D721Med (cell line): ENCODE data around the gene HSPBP1.
A peak's percentile ranks its signal among the peaks of the same experiment; 100 is the strongest.
"Not testable (repeated sequence)": the region's sequence is repeated elsewhere in the genome, so short reads cannot be mapped to it uniquely, and the experiment has no call there.

Experiments
- DNase-seq: peaks from one replicate; pipeline ENCODE4 v3.0.0; 2011; ENCODE audit warnings: low spot score; ENCODE audit not compliant: insufficient read length
- FAIRE-seq: peaks from 2 replicates; lab custom pipeline; 2011; peaks lifted over from hg19 to GRCh38; lab: Jason Lieb, UNC
- TF ChIP-seq, protein P1 (sequence below): IDR thresholded peaks from 2 replicates; pipeline ENCODE4 v1.5.1; 2012; ENCODE audit warnings: mild to moderate bottlenecking, control low read depth; ENCODE audit not compliant: insufficient read depth; ENCODE audit errors: missing control alignments

HSPBP1 gene, protein sequence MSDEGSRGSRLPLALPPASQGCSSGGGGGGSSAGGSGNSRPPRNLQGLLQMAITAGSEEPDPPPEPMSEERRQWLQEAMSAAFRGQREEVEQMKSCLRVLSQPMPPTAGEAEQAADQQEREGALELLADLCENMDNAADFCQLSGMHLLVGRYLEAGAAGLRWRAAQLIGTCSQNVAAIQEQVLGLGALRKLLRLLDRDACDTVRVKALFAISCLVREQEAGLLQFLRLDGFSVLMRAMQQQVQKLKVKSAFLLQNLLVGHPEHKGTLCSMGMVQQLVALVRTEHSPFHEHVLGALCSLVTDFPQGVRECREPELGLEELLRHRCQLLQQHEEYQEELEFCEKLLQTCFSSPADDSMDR

DNA sequence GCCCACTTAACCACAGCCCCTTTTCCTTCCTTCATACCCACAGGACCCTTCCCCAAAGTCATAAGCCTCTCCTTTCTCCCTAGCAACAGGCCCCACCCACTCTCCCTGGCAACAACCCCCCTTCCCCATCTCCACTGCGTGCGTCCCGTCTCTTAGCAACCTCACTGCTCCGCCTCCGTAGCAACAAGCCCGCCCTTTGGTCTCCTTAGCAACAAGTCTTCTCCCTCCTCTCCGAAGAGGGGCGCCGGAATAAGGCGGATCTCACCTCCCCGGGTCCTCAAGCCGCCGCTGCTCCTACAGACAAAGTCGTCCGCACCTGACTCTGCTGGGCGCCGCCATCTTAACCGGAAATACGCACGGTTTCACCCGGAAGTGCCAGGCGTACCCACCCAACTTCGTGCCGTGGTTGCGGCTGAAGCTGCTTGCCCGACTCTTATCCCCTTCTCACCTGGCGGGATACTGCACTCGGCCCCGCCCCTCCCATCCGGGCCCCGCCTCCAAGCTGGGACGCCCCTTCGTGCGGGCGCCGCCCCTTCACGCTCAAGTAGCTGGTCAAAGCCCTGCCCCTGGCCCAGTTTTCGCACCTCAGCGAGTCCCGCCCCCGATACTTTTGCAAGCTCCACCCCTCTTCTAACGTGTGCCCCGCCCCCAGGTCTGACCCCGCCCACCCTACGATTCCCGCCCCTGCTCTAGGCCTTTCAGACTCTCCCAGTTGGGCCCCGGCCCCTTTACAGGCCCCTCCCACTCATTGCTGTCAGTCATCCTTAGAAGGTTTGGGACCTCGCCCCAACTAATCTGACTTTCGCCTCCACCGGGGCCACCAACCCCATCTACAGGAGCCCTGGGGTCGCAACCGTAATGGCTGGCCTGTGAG, at the start of gene HSPBP1:
HSPBP1 (minus strand) TSS at position 341 of the 874 bp plus-strand sequence. CDS start 502 bp downstream, outside the sequence.
- FAIRE-seq = no peak
- TF ChIP-seq, protein P1, sequence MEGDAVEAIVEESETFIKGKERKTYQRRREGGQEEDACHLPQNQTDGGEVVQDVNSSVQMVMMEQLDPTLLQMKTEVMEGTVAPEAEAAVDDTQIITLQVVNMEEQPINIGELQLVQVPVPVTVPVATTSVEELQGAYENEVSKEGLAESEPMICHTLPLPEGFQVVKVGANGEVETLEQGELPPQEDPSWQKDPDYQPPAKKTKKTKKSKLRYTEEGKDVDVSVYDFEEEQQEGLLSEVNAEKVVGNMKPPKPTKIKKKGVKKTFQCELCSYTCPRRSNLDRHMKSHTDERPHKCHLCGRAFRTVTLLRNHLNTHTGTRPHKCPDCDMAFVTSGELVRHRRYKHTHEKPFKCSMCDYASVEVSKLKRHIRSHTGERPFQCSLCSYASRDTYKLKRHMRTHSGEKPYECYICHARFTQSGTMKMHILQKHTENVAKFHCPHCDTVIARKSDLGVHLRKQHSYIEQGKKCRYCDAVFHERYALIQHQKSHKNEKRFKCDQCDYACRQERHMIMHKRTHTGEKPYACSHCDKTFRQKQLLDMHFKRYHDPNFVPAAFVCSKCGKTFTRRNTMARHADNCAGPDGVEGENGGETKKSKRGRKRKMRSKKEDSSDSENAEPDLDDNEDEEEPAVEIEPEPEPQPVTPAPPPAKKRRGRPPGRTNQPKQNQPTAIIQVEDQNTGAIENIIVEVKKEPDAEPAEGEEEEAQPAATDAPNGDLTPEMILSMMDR = no peak
- peak; percentile 70 for DNase-seq

DNA sequence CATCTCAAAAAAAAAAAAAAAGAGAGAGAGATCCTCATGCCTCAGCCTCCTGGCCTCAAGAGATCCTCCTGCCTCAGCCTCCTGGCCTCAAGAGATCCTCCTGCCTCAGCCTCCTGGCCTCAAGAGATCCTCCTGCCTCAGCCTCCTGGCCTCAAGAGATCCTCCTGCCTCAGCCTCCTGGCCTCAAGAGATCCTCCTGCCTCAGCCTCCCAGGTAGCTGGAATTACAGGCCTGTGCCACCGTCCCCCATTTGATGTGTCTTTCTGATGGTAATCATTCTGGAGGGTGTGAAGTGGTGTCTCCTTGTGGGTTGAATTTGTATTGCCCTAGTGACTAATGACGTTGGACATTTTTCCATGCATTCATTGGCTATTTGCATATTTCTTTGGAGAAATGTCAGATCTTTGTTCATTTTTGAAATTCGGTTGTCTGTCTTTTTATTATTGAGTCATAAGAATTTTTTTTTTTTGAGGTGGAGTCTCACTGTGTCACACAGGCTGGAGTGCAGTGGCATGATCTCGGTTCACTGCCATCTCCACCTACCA, 48.9 kb upstream of the HSPBP1 start:
- not testable (repeated sequence) for DNase-seq, FAIRE-seq

DNA sequence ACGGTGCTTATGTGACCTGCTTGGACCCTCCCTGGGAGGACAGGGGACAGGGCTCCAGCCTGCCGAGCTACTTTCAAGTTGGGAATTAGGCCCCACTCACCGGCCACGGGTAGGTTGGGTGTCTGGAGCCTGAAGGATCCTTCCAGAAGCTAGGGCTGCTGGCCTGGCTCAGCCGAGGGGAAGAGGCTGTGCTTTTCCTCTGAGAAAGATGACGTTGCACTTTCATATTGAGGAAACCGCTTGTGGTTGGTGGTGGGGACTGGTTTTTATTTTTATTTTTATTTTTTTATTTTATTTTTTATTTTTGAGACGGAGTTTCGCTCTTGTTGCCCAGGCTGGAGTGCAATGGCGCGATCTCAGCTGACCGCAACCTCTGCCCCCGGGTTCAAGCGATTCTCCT, 45.3 kb upstream of the HSPBP1 start, which contains the start of gene TMEM150B:
TMEM150B (minus strand) TSS at position 170 of the 400 bp plus-strand sequence. CDS start 4,305 bp downstream, outside the sequence.
- FAIRE-seq = no peak
- no peak for DNase-seq
- TF ChIP-seq, protein P1 = no peak

DNA sequence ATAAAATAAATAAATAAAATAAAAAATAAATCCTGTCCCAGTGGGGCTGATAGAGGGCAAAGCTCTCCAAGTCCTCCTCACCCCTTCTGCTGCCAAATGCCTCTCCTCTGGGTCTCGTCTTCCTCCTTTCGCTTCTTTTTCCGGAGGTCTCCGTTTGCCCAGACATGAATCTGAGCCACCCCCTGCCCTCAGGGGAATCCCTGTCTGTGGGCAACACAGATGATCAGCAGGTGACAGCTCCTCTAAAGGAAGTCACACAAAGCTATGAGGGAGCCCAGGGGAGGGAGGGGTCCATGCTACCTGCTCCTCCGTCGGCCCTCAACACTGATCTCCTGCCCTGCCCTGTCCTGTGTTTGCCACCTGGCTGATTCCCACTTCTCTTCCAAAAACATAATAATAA, 44.8 kb upstream of the HSPBP1 start:
- FAIRE-seq = no peak
- DNase-seq = no peak
- TF ChIP-seq, protein P1 = no peak

DNA sequence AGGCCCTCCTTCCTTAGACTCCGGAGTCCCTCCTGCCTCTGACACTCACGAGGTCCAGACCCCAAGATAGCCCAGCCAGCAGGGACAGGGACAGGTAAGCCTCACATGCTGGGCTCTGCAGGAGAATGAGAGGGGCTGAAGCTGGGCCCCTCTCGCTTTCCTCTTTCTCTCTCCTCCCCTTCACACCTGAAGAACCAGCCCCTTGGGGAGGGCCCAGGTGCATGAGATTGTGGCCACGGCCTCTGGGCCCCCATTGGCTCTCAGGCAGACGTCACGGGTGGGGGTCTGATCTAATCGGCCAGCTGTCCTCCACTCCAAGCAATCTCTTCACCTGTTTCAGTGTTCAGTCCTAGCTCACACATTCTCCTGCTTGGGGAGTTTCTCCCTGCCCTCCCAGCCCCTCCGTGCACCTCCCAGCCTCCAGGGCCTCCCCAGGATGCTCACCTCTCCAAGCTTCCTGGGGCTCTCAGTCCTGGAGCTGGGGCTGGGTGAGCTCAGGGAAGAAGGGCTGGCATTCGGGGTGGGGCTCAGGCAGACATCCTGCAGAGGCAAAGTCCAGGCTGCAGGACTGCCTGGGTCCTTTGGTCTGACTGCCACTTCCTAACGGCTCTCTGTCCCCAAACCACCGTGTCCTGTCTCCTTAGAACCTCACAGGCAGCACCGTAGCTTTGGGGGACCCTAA, 42.4 kb upstream of the HSPBP1 start:
- no peak for FAIRE-seq

DNA sequence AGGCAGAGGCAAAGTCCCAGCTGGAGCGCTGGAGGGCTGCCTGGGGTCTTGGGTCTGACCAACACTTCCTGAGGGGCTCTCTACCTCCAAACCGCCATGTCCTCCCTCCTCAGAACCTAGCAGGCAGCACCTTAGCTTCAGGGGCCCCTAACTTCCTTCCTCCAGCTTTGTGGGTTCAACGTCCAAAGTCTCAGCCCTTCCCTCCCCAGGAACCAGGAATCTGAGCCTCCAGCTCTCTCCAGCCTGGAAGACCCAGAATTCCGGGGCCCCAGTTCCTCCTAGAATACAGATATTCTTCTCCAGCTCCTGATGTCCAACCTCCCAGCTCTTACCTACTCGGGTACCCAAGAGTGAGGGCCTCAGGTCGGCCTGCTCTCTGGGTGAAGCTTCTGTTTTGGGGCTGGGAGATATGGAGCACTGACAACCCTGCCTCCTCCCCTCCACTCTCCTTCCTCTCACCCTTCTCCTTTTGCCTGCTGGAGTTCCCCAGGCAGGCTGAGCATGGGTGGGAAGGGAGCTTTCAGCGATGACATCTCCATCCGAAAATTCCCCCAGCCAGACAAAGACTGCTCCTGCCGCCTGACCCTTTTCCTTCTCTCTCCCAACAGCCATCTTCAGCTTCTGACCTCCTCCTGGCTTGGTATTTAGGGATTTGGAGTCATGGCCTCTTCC, 41.7 kb upstream of the HSPBP1 start:
- TF ChIP-seq, protein P1 = no peak

More for the DNA sequence above, 42.4 kb upstream of the HSPBP1 start:
- DNase-seq = no peak
- TF ChIP-seq, protein P1 = no peak

More for the DNA sequence above, 41.7 kb upstream of the HSPBP1 start:
- DNase-seq = no peak
- no peak for FAIRE-seq
